Measurements from ENCODE around the gene TTC9C.

DNA sequence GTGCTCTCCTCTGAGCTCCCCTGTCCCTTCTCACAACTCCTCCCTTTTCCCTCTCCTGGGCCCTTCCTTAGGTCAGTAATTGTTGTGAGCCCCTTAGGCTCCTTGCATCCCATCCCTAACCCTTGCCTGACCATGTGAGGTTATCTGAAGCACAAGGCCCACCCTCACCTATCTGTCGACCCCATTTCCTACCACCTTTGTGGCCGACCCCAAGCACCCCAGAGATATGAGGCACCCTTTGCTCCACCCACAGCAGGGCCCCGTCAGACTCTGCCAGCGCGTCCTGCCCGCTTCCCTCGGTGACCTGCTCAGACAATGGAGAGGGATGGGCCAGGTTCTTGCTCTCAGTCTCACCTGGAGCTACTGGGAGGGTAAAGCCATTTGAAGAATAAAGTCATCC, 19.5 kb upstream of the TTC9C start:
- TF ChIP-seq, protein P1, sequence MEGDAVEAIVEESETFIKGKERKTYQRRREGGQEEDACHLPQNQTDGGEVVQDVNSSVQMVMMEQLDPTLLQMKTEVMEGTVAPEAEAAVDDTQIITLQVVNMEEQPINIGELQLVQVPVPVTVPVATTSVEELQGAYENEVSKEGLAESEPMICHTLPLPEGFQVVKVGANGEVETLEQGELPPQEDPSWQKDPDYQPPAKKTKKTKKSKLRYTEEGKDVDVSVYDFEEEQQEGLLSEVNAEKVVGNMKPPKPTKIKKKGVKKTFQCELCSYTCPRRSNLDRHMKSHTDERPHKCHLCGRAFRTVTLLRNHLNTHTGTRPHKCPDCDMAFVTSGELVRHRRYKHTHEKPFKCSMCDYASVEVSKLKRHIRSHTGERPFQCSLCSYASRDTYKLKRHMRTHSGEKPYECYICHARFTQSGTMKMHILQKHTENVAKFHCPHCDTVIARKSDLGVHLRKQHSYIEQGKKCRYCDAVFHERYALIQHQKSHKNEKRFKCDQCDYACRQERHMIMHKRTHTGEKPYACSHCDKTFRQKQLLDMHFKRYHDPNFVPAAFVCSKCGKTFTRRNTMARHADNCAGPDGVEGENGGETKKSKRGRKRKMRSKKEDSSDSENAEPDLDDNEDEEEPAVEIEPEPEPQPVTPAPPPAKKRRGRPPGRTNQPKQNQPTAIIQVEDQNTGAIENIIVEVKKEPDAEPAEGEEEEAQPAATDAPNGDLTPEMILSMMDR (optimal IDR thresholded peaks at IDR 0.05 in 1 of 3, IDR thresholded peaks at IDR 0.05 in 1 of 3, conservative IDR thresholded peaks at IDR 0.05 in 1 of 3; ENCODE audit: extremely low read depth in 1 of 3, insufficient read depth in 2 of 3, low read length in 3 of 3), result no peak
- no peak for TF ChIP-seq EZH2 (IDR thresholded peaks at IDR 0.05; ENCODE audit: low read length)

Data from keratinocyte (primary cell).